HFFc6 (cell line): ENCODE measurements around the gene C1orf94. TPM values are rescaled to one million over a fixed set of nuclear protein-coding genes. Genes with fewer than 3 reads are reported as not detected.

Experiments
- DNase-seq: peaks from one replicate; pipeline ENCODE4 v3.0.0-alpha.2; 2018
- H3K27ac Mint-ChIP-seq: 2 replicates; pipeline ENCODE4 v1.8.0; 2020; ENCODE audit warnings: mild to moderate bottlenecking, mixed read lengths
- H3K27me3 Mint-ChIP-seq: 2 replicates; pipeline ENCODE4 v1.8.0; 2021; ENCODE audit warnings: mild to moderate bottlenecking, moderate library complexity, mixed read lengths; ENCODE audit not compliant: insufficient read depth
- H3K36me3 Mint-ChIP-seq: 2 replicates; pipeline ENCODE4 v1.8.0; 2021; ENCODE audit warnings: low read depth, mixed read lengths
- H3K4me1 Mint-ChIP-seq: 2 replicates; pipeline ENCODE4 v1.8.0; 2020; ENCODE audit warnings: low read depth, mixed read lengths
- H3K4me3 Mint-ChIP-seq: 2 replicates; pipeline ENCODE4 v1.8.0; 2020; ENCODE audit warnings: mild to moderate bottlenecking, moderate library complexity, mixed read lengths
- H3K9me3 Mint-ChIP-seq: 2 replicates; pipeline ENCODE4 v1.8.0; 2020; ENCODE audit warnings: mild to moderate bottlenecking, mixed read lengths
- CTCF ChIP-seq: fragments of 200-600 bp; sonication (generic); IDR thresholded peaks from 2 replicates; pipeline ENCODE4 v1.5.0; 2021; ENCODE audit warnings: antibody characterized with exemption, mild to moderate bottlenecking
- total RNA-seq, 6 experiments: library from RNA; stranded (reverse); fragmentation: NEBNext Ultra II Directional; extraction: Animal tissue kit (Norgen Biotek cat#: 25700); gene quantifications; 2 replicates in 1 of 6; 3 replicates in 5 of 6; pipeline ENCODE4 v1.2.3, GENCODE V29; 2021

The C1orf94 gene
- total RNA-seq, 6 experiments from 2014 or later: not detected

- DNase-seq: no peak
- Mint-ChIP-seq H3K27me3 (no peaks in the 10 kb centered on the region; the same call in 1 of the 2 replicates), H3K27ac (no peak overlapping the region), H3K9me3 (peaks cover 14% of the 10 kb centered on the region), H3K36me3 (no peaks in the 10 kb centered on the region; the same call in 1 of the 2 replicates), H3K4me3 (no peak overlapping the region), H3K4me1 (no peaks in the 10 kb centered on the region)
- no peak for TF ChIP-seq CTCF
Measured at GRCh38 chr1:34143975-34144374, 32.7 kb upstream of the C1orf94 start.

- Mint-ChIP-seq H3K9me3 (peaks cover 14% of the 10 kb centered on the region), H3K4me1 (no peaks in the 10 kb centered on the region), H3K27ac (no peak overlapping the region), H3K4me3 (no peak overlapping the region), H3K36me3 (no peaks in the 10 kb centered on the region; the same call in 1 of the 2 replicates), H3K27me3 (no peaks in the 10 kb centered on the region; the same call in 1 of the 2 replicates)
- no peak for TF ChIP-seq CTCF
- DNase-seq: no peak
Measured at GRCh38 chr1:34144766-34145165, 31.9 kb upstream of the C1orf94 start.

GRCh38 chr1:34147301-34147700 is 29.4 kb upstream of the C1orf94 start:
- no peaks in the 10 kb centered on the region; the same call in 1 of the 2 replicates for H3K27me3 Mint-ChIP-seq
- no peak overlapping the region for H3K27ac Mint-ChIP-seq
- no peak for DNase-seq
- H3K36me3 Mint-ChIP-seq: no peaks in the 10 kb centered on the region; the same call in 1 of the 2 replicates
- no peaks in the 10 kb centered on the region for H3K4me1 Mint-ChIP-seq
- TF ChIP-seq CTCF: no peak
- peaks cover 10% of the 10 kb centered on the region for H3K9me3 Mint-ChIP-seq
- H3K4me3 Mint-ChIP-seq: no peak overlapping the region

GRCh38 chr1:34149501-34149900 is 27.2 kb upstream of the C1orf94 start:
- no peak for DNase-seq
- Mint-ChIP-seq H3K4me3 (no peak overlapping the region), H3K9me3 (peaks cover 10% of the 10 kb centered on the region), H3K4me1 (no peaks in the 10 kb centered on the region), H3K36me3 (no peaks in the 10 kb centered on the region; the same call in 1 of the 2 replicates), H3K27me3 (no peaks in the 10 kb centered on the region; the same call in 1 of the 2 replicates), H3K27ac (no peak overlapping the region)
- TF ChIP-seq CTCF: no peak

GRCh38 chr1:34153246-34153645 is 23.5 kb upstream of the C1orf94 start:
- H3K36me3 Mint-ChIP-seq: no peaks in the 10 kb centered on the region
- no peak for TF ChIP-seq CTCF
- no peak overlapping the region for H3K4me3 Mint-ChIP-seq
- no peak for DNase-seq
- no peaks in the 10 kb centered on the region; the same call in 1 of the 2 replicates for H3K27me3 Mint-ChIP-seq
- H3K9me3 Mint-ChIP-seq: no peaks in the 10 kb centered on the region; the same call in 1 of the 2 replicates
- no peaks in the 10 kb centered on the region for H3K4me1 Mint-ChIP-seq
- H3K27ac Mint-ChIP-seq: no peak overlapping the region
